AG10803 (cell line): Measurements from ENCODE around the gene RBMS1.
A peak's percentile ranks its signal among the peaks of the same experiment; 100 is the strongest.

Source experiments
- DNase-seq: peaks from one replicate; pipeline ENCODE4 v3.0.0; 2010; ENCODE audit warnings: low read depth
- H3K4me3 ChIP-seq: 2 replicates; pipeline ENCODE4 v1.5.1; 2011; ENCODE audit warnings: mild to moderate bottlenecking, low read length, control low read depth
- TF ChIP-seq, protein P1 (sequence below): conservative IDR thresholded peaks from 2 replicates; pipeline ENCODE4 v1.5.1; 2011; ENCODE audit warnings: mild to moderate bottlenecking, low read length, control low read depth, inconsistent platforms

RBMS1 gene

DNA sequence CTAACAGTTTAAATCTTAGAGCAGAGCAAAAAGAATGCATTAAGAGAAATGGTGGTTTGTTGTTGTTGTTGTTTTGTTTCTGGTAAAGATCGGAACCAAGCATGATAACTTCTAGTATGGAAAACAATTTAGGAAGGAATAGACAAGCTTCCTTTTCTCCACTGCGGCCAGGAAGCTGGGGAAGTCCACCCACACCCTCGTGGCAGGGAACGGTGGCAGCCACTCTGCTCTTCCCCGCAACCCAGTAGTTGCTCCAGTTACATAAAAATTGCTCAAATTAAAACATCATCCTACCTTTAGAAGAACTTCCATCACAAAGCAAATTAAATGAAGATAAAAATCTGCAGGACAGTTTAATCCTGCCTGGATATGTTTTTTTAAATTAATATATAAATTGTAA, 113.0 kb downstream of the RBMS1 start:
- no peak for DNase-seq
- TF ChIP-seq, protein P1, sequence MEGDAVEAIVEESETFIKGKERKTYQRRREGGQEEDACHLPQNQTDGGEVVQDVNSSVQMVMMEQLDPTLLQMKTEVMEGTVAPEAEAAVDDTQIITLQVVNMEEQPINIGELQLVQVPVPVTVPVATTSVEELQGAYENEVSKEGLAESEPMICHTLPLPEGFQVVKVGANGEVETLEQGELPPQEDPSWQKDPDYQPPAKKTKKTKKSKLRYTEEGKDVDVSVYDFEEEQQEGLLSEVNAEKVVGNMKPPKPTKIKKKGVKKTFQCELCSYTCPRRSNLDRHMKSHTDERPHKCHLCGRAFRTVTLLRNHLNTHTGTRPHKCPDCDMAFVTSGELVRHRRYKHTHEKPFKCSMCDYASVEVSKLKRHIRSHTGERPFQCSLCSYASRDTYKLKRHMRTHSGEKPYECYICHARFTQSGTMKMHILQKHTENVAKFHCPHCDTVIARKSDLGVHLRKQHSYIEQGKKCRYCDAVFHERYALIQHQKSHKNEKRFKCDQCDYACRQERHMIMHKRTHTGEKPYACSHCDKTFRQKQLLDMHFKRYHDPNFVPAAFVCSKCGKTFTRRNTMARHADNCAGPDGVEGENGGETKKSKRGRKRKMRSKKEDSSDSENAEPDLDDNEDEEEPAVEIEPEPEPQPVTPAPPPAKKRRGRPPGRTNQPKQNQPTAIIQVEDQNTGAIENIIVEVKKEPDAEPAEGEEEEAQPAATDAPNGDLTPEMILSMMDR: no peak
- peak overlapping the region; percentile 32 for H3K4me3 ChIP-seq

GRCh38 chr2:160380000-160380570, 113.5 kb downstream of the RBMS1 start:
- no peak for DNase-seq
- TF ChIP-seq, protein P1: no peak
- H3K4me3 ChIP-seq: peak overlapping the region; percentile 32

DNA sequence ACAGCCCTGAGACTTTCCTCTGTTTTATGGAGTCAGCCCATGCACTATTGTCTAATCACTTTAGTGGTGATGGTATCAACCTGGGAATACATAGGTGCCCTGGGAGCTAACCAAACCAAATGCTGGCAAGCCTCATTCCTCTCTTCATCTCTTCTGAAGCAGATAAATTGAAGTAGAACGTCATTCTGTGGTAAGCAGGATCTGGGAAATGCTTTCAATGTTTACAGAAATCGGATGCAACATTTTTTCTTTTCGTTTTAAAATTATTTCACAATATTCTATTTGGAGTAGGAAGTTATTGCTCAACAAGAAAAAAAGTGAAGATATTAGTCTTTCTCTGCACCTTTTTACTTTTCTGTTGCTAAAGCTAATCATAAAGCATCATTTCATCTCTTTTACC, 114.2 kb downstream of the RBMS1 start:
- TF ChIP-seq, protein P1: no peak
- peak; percentile 95 for DNase-seq
- peak overlapping the region; percentile 3; the same call in 1 of the 2 replicates for H3K4me3 ChIP-seq

GRCh38 chr2:160377204-160377995, 116.2 kb downstream of the RBMS1 start:
- DNase-seq: no peak

DNA sequence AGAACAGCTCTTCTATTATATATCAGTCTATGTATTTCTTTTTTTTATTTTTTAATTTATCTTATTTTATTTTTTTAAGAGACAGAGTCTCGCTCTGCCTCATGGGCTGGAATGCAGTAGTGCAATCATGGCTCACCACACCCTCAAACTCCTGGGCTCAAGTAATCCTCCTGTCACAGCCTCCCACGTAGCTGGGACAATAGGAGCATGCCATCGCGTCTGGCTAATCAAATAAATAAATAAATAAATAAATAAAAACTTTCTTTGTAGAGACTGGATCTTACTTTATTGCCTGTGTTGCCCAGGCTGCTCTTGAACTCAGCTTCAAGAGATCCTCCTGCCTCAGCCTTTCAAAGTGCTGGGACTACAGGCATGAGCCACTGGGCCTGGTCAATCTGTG, 117.0 kb downstream of the RBMS1 start:
- DNase-seq: peak; percentile 58
- H3K4me3 ChIP-seq: no peak overlapping the region
- TF ChIP-seq, protein P1: no peak

More at GRCh38 chr2:160377204-160377995, 116.2 kb downstream of the RBMS1 start:
- H3K4me3 ChIP-seq: no peak overlapping the region
- TF ChIP-seq, protein P1: no peak

DNA sequence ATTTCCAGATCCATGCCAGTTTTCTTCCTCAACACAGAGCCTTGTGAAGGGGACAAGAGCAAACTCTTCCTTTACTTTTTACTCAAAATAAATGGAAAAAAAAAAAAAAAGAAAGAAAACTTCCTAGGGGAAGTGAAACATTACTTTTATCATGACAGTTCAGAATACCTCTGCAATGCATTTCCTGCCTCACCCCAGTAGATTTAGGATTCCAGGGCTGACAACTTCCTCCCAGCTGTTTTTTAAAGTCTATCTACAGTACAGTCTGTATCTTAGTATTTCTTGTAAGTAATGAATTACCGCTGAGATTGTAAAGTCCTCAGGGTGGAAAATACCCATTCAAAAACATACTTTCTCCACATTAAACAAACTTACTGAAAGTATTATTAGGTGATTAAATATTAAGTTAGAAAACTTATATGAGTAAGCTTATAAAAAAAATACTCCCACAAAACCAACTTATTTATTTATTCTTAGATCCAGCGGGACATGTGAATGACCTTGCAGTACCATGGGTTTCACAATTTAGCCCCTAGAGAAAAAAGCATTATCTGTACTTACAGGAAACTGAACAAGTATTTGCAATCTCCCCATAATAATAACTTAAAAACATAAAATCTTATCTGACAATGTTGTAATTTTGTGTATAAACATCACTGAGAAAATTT, 117.7 kb downstream of the RBMS1 start:
- TF ChIP-seq, protein P1: no peak
- H3K4me3 ChIP-seq: no peak overlapping the region
- peak; percentile 58 for DNase-seq
